Measurements from ENCODE around the gene CNDP1.

CNDP1 gene

DNA sequence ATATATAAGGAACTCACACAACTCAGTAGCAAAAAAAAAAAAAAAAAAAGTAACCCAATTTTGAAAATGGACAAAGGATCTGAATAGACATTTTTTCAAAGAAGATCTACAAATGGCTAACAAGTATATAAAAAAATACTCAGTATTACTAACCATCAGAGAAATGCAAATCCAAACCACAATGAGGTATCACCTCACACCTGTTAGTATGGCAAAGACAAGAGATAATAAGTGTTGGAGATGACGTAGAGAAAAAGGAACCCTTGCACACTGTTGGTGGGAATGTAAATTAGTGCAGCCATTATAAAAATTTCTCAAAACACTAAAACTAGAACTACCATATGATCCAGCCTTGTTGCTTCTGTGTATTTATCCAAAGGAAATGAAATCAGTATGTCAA is 5.8 kb upstream of the CNDP1 start:
- TF ChIP-seq, protein P1, sequence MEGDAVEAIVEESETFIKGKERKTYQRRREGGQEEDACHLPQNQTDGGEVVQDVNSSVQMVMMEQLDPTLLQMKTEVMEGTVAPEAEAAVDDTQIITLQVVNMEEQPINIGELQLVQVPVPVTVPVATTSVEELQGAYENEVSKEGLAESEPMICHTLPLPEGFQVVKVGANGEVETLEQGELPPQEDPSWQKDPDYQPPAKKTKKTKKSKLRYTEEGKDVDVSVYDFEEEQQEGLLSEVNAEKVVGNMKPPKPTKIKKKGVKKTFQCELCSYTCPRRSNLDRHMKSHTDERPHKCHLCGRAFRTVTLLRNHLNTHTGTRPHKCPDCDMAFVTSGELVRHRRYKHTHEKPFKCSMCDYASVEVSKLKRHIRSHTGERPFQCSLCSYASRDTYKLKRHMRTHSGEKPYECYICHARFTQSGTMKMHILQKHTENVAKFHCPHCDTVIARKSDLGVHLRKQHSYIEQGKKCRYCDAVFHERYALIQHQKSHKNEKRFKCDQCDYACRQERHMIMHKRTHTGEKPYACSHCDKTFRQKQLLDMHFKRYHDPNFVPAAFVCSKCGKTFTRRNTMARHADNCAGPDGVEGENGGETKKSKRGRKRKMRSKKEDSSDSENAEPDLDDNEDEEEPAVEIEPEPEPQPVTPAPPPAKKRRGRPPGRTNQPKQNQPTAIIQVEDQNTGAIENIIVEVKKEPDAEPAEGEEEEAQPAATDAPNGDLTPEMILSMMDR (IDR thresholded peaks at IDR 0.05; ENCODE audit: low read depth, low read length) = no peak
- DNase-seq = no peak
- Histone ChIP-seq H3K4me3 (ENCODE audit: low read depth, low read length) (no peak overlapping the region), H3K27ac (no peak overlapping the region), H3K36me3 (no peaks in the 10 kb centered on the region), H3K27me3 (ENCODE audit: insufficient read depth, low read depth, severe bottlenecking) (no peaks in the 10 kb centered on the region), H3K9me3 (ENCODE audit: severe bottlenecking) (no peaks in the 10 kb centered on the region)

DNA sequence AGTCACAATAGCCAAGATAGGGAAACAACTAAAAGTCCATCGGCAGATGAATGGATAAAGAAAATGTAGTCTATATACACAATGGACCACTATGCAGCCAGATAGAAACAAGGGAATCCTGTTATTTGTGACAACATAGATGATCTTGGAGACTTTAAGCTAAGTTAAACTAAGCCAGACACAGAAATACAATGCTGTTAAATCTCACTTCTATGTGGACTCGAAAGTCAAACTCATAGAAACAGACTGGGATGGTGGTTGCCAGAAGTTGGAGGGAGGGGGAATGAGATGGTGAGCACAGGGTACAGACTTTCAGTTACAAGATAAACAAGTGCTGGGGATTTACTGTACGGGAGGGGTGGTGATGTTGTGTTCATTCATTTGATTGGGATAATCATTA is 5.4 kb upstream of the CNDP1 start:
- no peak overlapping the region for H3K27ac ChIP-seq

DNA sequence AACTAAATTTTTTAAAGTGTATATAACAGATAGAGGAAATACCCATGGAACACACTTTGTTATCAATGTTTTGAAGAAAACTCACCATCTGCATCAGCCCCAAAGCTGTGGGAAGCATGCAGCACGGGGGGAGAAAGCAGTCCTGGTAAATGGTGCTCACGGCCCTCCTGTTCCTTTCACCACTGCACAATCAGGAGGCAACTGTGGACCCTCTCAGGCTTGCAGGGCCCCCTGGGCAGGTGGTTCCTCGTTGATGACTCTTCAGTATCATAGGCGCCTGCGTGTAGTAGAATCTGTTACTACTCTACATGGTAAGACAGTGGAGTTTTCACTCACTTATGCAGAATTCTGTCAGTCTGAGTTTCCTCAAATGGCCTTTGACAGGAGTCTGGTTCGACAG is 4.9 kb upstream of the CNDP1 start:
- TF ChIP-seq, protein P1 (IDR thresholded peaks at IDR 0.05; ENCODE audit: low read depth, low read length) = no peak
- no peak for DNase-seq
- Histone ChIP-seq H3K27ac (no peak overlapping the region), H3K27me3 (ENCODE audit: insufficient read depth, low read depth, severe bottlenecking) (no peaks in the 10 kb centered on the region), H3K4me3 (ENCODE audit: low read depth, low read length) (no peak overlapping the region), H3K36me3 (no peaks in the 10 kb centered on the region), H3K9me3 (ENCODE audit: severe bottlenecking) (no peaks in the 10 kb centered on the region)

More for the DNA sequence above, 5.4 kb upstream of the CNDP1 start:
- no peak for DNase-seq
- TF ChIP-seq, protein P1 (IDR thresholded peaks at IDR 0.05; ENCODE audit: low read depth, low read length) = no peak
- Histone ChIP-seq H3K9me3 (ENCODE audit: severe bottlenecking) (no peaks in the 10 kb centered on the region), H3K36me3 (no peaks in the 10 kb centered on the region), H3K4me3 (ENCODE audit: low read depth, low read length) (no peak overlapping the region), H3K27me3 (ENCODE audit: insufficient read depth, low read depth, severe bottlenecking) (no peaks in the 10 kb centered on the region)

DNA sequence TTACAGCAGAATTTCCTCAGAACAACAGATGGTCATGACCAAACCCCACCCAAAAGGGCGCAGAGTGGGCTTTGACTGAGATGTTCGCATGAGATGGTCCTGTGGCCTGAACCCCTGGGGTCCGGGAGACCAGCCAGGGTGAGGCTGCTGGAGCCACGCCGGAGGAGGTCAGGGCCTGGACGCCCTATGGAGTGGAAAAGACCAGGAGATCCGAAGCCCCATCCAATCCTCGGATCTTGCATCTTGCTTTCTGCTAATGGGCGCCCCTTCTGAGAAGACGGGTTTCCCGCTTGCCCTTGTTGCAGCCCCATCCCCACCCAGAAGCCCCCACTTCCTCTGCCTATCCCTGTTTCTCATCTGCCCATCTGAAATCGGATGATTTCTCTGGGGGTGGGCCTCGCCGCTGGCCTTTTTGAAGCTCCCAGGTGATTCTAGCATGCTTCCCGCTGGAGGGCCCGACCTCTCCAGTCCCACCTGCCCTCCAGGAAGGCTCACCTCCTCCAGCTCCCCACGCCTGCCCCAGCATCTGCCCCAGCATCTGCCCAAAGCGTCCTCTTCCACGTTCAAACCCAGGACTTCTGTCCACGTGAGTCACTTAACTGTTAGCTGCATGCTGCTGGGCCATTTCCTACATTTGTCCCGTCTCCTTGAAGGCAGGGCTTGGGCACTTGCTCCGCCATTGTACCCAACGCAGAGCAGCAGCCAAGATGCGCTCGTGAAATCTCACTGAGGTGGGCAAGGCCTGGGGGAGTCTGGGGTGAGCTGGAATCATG is 4.3 kb upstream of the CNDP1 start:
- no peaks in the 10 kb centered on the region for H3K27me3 ChIP-seq (ENCODE audit: insufficient read depth, low read depth, severe bottlenecking)
- H3K9me3 ChIP-seq (ENCODE audit: severe bottlenecking) = no peaks in the 10 kb centered on the region
- H3K36me3 ChIP-seq = no peaks in the 10 kb centered on the region
- no peak overlapping the region for H3K4me3 ChIP-seq (ENCODE audit: low read depth, low read length)
- DNase-seq = no peak
- TF ChIP-seq, protein P1 (IDR thresholded peaks at IDR 0.05; ENCODE audit: low read depth, low read length) = no peak
- H3K27ac ChIP-seq = no peak overlapping the region

DNA sequence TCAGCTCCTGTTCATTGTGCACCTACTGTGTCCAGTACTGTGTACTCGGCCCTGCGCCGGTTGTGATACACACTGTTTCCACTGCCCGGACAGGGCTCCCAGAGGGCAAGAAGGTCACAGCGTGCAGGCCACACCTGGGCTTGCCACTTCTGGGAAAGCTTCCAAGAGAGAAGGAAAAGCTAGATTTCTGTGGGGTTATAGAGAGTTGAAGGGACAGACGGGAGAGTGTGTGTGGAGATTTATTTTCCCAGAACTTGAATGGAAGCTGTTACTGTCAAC is 3.8 kb upstream of the CNDP1 start:
- Histone ChIP-seq H3K4me3 (ENCODE audit: low read depth, low read length) (no peak overlapping the region), H3K9me3 (ENCODE audit: severe bottlenecking) (no peaks in the 10 kb centered on the region), H3K27me3 (ENCODE audit: insufficient read depth, low read depth, severe bottlenecking) (no peaks in the 10 kb centered on the region), H3K36me3 (no peaks in the 10 kb centered on the region), H3K27ac (no peak overlapping the region)
- DNase-seq = no peak
- TF ChIP-seq, protein P1 (IDR thresholded peaks at IDR 0.05; ENCODE audit: low read depth, low read length) = no peak

DNA sequence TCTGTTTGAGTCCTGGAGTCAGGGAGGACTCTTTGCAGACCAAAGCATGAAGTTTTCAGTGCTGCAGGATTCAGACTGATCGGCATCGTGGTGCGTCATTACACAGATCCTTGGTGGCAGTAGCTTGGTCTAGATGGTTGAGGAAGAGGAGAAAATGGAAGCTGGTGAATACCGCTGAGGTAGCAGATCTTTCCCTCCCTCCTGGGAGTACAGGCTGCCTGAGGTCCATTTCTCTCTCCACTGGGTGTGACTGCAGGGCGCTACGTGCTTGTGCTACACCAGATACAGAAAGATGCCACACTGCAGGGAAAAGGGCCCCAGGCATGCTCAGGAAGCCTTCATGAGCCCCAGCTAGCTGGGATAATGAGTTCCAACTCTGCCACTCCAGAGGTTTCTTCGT is 3.3 kb upstream of the CNDP1 start:
- H3K9me3 ChIP-seq (ENCODE audit: severe bottlenecking) = no peaks in the 10 kb centered on the region
- H3K27me3 ChIP-seq (ENCODE audit: insufficient read depth, low read depth, severe bottlenecking) = no peaks in the 10 kb centered on the region
- no peaks in the 10 kb centered on the region for H3K36me3 ChIP-seq
- TF ChIP-seq, protein P1 (IDR thresholded peaks at IDR 0.05; ENCODE audit: low read depth, low read length) = no peak
- no peak overlapping the region for H3K4me3 ChIP-seq (ENCODE audit: low read depth, low read length)
- no peak for DNase-seq
- no peak overlapping the region for H3K27ac ChIP-seq

All from WERI-Rb-1 (cell line).